Umbilical cord (tissue), 2 donors: ENCODE results near the gene CYP4A22. TPM values are rescaled to one million over a fixed set of nuclear protein-coding genes. Genes with fewer than 3 reads are reported as not detected.
"Not testable (repeated sequence)": the region's sequence is repeated elsewhere in the genome, so short reads cannot be mapped to it uniquely, and the experiment has no call there.

ENCODE experiments used
- DNase-seq: peaks from one replicate; pipeline ENCODE4 v3.0.0-alpha.2; 2015; ENCODE audit warnings: low spot score
- total RNA-seq: library from RNA; depleted of rRNA; stranded (reverse); fragments of >200 nt; gene quantifications from one replicate; pipeline ENCODE4 v1.2.3, GENCODE V29; 2014; ENCODE audit warnings: low replicate concordance; ENCODE audit not compliant: insufficient read depth

CYP4A22 gene
- not detected for total RNA-seq

GRCh38 chr1:47137198-47137597, at the start of gene CYP4A22:
Gene CYP4A22, plus strand, starts transcription at chr1:47137441. Its CDS starts 45 bp downstream, at chr1:47137486.
- DNase-seq = no peak

- DNase-seq = peak; percentile 21
Measured at GRCh38 chr1:47089356-47089755, 47.9 kb upstream of the CYP4A22 start.

GRCh38 chr1:47091476-47091875, 45.8 kb upstream of the CYP4A22 start:
- not testable (repeated sequence) for DNase-seq

GRCh38 chr1:47104816-47105215, 32.4 kb upstream of the CYP4A22 start:
- DNase-seq = no peak

- DNase-seq = no peak
Measured at GRCh38 chr1:47106792-47107191, 30.4 kb upstream of the CYP4A22 start.

- DNase-seq = not testable (repeated sequence)
Measured at GRCh38 chr1:47107851-47108574, 29.2 kb upstream of the CYP4A22 start.

GRCh38 chr1:47109482-47109881, 27.8 kb upstream of the CYP4A22 start:
- not testable (repeated sequence) for DNase-seq

GRCh38 chr1:47113178-47113577, 24.1 kb upstream of the CYP4A22 start:
- no peak for DNase-seq

- not testable (repeated sequence) for DNase-seq
Measured at GRCh38 chr1:47121039-47121438, 16.2 kb upstream of the CYP4A22 start.

GRCh38 chr1:47124834-47125233, 12.4 kb upstream of the CYP4A22 start:
- not testable (repeated sequence) for DNase-seq

GRCh38 chr1:47126997-47127396, 10.2 kb upstream of the CYP4A22 start:
- not testable (repeated sequence) for DNase-seq

- no peak for DNase-seq
Measured at GRCh38 chr1:47128221-47128620, 9.0 kb upstream of the CYP4A22 start.

GRCh38 chr1:47128854-47129253, 8.4 kb upstream of the CYP4A22 start:
- not testable (repeated sequence) for DNase-seq

- not testable (repeated sequence) for DNase-seq
Measured at GRCh38 chr1:47129489-47130230, 7.6 kb upstream of the CYP4A22 start.

- DNase-seq = not testable (repeated sequence)
Measured at GRCh38 chr1:47132665-47133064, 4.6 kb upstream of the CYP4A22 start.

GRCh38 chr1:47137925-47138615, 829 bp downstream of the CYP4A22 start:
- DNase-seq = no peak

GRCh38 chr1:47140358-47140757, 3.1 kb downstream of the CYP4A22 start:
- DNase-seq = not testable (repeated sequence)

GRCh38 chr1:47143654-47144053, 6.4 kb downstream of the CYP4A22 start:
- DNase-seq = not testable (repeated sequence)

- not testable (repeated sequence) for DNase-seq
Measured at GRCh38 chr1:47146495-47146894, 9.3 kb downstream of the CYP4A22 start.

- no peak for DNase-seq
Measured at GRCh38 chr1:47147047-47147785, 10.0 kb downstream of the CYP4A22 start.

GRCh38 chr1:47149162-47149561, 11.9 kb downstream of the CYP4A22 start:
- not testable (repeated sequence) for DNase-seq
